B cell (primary cell): ENCODE data around the gene ACHE. TPM values are rescaled to one million over a fixed set of nuclear protein-coding genes. Genes with fewer than 3 reads are reported as not detected.

ENCODE experiments used
- ATAC-seq: fragments of 200-7000 bp; cut with Tn5 transposase; one replicate; pipeline ENCODE4 v1.10.0; 2021; ENCODE audit warnings: low read depth, mild to moderate bottlenecking, moderate number of reproducible peaks, moderate library complexity
- CTCF ChIA-PET: fragments of 350-600 bp; sonication (Branson Sonifier 250); formaldehyde crosslinking; loops from one replicate; lab custom pipeline; 2021; ENCODE audit warnings: antibody characterized with exemption, inconsistent platforms; lab: Charles Lee
- POLR2A ChIA-PET: fragments of 350-600 bp; sonication (Branson Sonifier 250); formaldehyde crosslinking; loops from one replicate; lab custom pipeline; 2021; ENCODE audit warnings: antibody characterized with exemption; lab: Charles Lee
- DNase-seq: peaks from one replicate; pipeline ENCODE4 v3.0.0; 2013
- H2AFZ ChIP-seq: 2 replicates; pipeline ENCODE4 v1.6.1; 2012; ENCODE audit warnings: mild to moderate bottlenecking, low read depth, low read length; ENCODE audit not compliant: insufficient read depth, poor library complexity, severe bottlenecking
- H3K27ac ChIP-seq, 2 donors: 1 replicate in 1 of 2; 2 replicates in 1 of 2; pipeline ENCODE4 v1.5.1; 2012 to 2013; ENCODE audit warnings: low read length in 2 of 2, mild to moderate bottlenecking in 2 of 2, moderate library complexity in 1 of 2
- H3K27me3 ChIP-seq, 4 experiments: fragments of 200-600 bp in 1 of 4; sonication (generic) in 1 of 4; replicated peaks in 1 of 4; 1 replicate in 2 of 4; 2 replicates in 2 of 4; pipeline versions ENCODE4 v1.6.1 to v1.7.0; 2013 to 2016; ENCODE audit warnings: low read length in 3 of 4, mild to moderate bottlenecking in 2 of 4, mixed read lengths in 1 of 4, moderate library complexity in 1 of 4; ENCODE audit not compliant: insufficient read depth in 4 of 4, control insufficient read depth in 3 of 4; ENCODE audit errors: control extremely low read depth in 1 of 4
- H3K36me3 ChIP-seq, 2 experiments: replicated peaks in 1 of 2; 1 replicate in 1 of 2; 2 replicates in 1 of 2; pipeline versions ENCODE4 v1.6.1 to v1.7.1; 2013; ENCODE audit warnings: low read length in 1 of 2; ENCODE audit not compliant: insufficient read depth in 2 of 2, control insufficient read depth in 1 of 2; ENCODE audit errors: control extremely low read depth in 1 of 2, extremely low read depth in 1 of 2
- H3K4me1 ChIP-seq, 2 donors: fragments of 200-600 bp in 1 of 2; sonication (generic) in 1 of 2; 1 replicate in 1 of 2; 2 replicates in 1 of 2; pipeline versions ENCODE4 v1.5.1 to v1.6.1; 2013 to 2017; ENCODE audit warnings: low read length in 2 of 2; ENCODE audit not compliant: control insufficient read depth in 2 of 2, insufficient read depth in 2 of 2
- H3K4me2 ChIP-seq: replicated peaks from 2 replicates; pipeline ENCODE3; 2012; ENCODE audit warnings: mild to moderate bottlenecking, low read depth, low read length; ENCODE audit not compliant: poor library complexity, severe bottlenecking
- H3K4me3 ChIP-seq, 5 experiments: fragments of 200-600 bp in 1 of 5; sonication (generic) in 1 of 5; 1 replicate in 3 of 5; 2 replicates in 2 of 5; pipeline versions ENCODE4 v1.5.1 to v1.7.0; 2011 to 2016; ENCODE audit warnings: low read length in 4 of 5, mild to moderate bottlenecking in 4 of 5, low read depth in 2 of 5, control low read depth in 1 of 5, moderate library complexity in 1 of 5; ENCODE audit not compliant: insufficient read depth in 1 of 5; ENCODE audit errors: control extremely low read depth in 1 of 5, extremely low read depth in 1 of 5
- H3K79me2 ChIP-seq: fragments of 200-600 bp; sonication (generic); one replicate; pipeline ENCODE4 v1.6.0; 2016; ENCODE audit warnings: low read length; ENCODE audit not compliant: control insufficient read depth, insufficient read depth
- H3K9ac ChIP-seq: fragments of 200-600 bp; sonication (generic); 2 replicates; pipeline ENCODE4 v1.6.1; 2017; ENCODE audit warnings: mild to moderate bottlenecking, low read length, moderate library complexity
- H3K9me3 ChIP-seq, 3 donors: one replicate each; pipeline versions ENCODE4 v1.6.1 to v1.7.1; 2013; ENCODE audit warnings: low read length in 2 of 3; ENCODE audit not compliant: control insufficient read depth in 2 of 3, insufficient read depth in 1 of 3; ENCODE audit errors: control extremely low read depth in 1 of 3
- H4K20me1 ChIP-seq: 2 replicates; pipeline ENCODE4 v1.6.0; 2012; ENCODE audit warnings: mild to moderate bottlenecking, low read length; ENCODE audit not compliant: insufficient read depth, control insufficient read depth, poor library complexity, severe bottlenecking
- H3K27ac Mint-ChIP-seq: one replicate; pipeline ENCODE4 v1.8.0; 2021; ENCODE audit warnings: mixed read lengths
- H3K27me3 Mint-ChIP-seq: one replicate; pipeline ENCODE4 v1.8.0; 2021; ENCODE audit warnings: mixed read lengths
- H3K4me1 Mint-ChIP-seq: one replicate; pipeline ENCODE4 v1.8.0; 2021; ENCODE audit warnings: mixed read lengths
- H3K4me3 Mint-ChIP-seq: one replicate; pipeline ENCODE4 v1.8.0; 2021; ENCODE audit warnings: mixed read lengths
- H3K9me3 Mint-ChIP-seq: one replicate; pipeline ENCODE4 v1.8.0; 2022; ENCODE audit warnings: mixed read lengths; ENCODE audit not compliant: insufficient read depth
- EZH2 ChIP-seq: IDR thresholded peaks from 2 replicates; pipeline ENCODE4 v1.6.1; 2012; ENCODE audit warnings: borderline replicate concordance, low read depth, mild to moderate bottlenecking, moderate library complexity, low read length; ENCODE audit not compliant: insufficient read depth, poor library complexity, severe bottlenecking
- WGBS: methylation state at CpG from one replicate; pipeline ENCODE4 v1.1.5; 2013; ENCODE audit warnings: missing lambda C conversion rate; ENCODE audit not compliant: insufficient coverage; 5-methylcytosine and 5-hydroxymethylcytosine counted together
- intact Hi-C: fragments of 100-400 bp; cut with micrococcal nuclease; formaldehyde crosslinking; loops from one replicate; pipeline ENCODE4 v1.10.0; 2022
- polyA plus RNA-seq: library from polyadenylated mRNA; depleted of rRNA; stranded (reverse); fragments of >200 nt; gene quantifications from 2 replicates; pipeline ENCODE4 v1.2.3, GENCODE V29; 2012
- total RNA-seq, 2 donors: library from RNA; stranded (reverse); fragments of 120-200 nt in 1 of 2; gene quantifications; 1 replicate in 1 of 2; 2 replicates in 1 of 2; pipeline versions ENCODE4 v1.2.3 to v1.2.4, GENCODE V29; 2013 to 2022
- TF ChIP-seq, protein P1 (sequence below): fragments of 200-600 bp; IDR thresholded peaks from one replicate; pipeline ENCODE4 v1.8.0; 2022; ENCODE audit warnings: antibody characterized with exemption, mild to moderate bottlenecking

Gene ACHE
- total and polyA plus RNA-seq, 2 donors (not counting 1 experiment from before 2014, with no cell fraction given), result 0.13 to 0.15 TPM

DNA sequence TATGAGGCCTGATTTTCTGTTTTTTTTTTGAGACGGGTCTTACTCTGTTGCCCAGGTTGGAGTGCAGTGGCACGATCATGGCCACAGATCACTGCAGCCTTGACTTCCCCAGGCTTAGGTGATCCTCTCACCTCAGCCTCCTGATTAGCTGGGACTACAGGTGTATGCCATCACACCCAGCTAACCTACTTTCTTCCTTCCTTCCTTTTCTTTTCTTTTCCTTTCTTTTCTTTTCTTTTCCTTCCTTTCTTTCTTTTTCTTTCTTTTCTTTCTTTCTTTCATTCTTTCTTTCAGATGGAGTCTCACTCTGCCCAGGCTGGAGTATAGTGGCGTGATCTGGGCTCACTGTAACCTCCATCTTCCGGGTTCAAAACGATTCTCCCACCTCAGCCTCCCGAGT is 17.0 kb downstream of the ACHE start:
- DNase-seq (no peak), ATAC-seq (no peak)
- Mint-ChIP-seq H3K27ac (no peak overlapping the region), H3K4me1 (peaks cover 44% of the 10 kb centered on the region), H3K27me3 (no peaks in the 10 kb centered on the region), H3K4me3 (no peak overlapping the region), H3K9me3 (no peaks in the 10 kb centered on the region)
- H3K9ac ChIP-seq, result no peak overlapping the region
- peaks cover 82% of the 10 kb centered on the region for H3K79me2 ChIP-seq
- TF ChIP-seq, protein P1, sequence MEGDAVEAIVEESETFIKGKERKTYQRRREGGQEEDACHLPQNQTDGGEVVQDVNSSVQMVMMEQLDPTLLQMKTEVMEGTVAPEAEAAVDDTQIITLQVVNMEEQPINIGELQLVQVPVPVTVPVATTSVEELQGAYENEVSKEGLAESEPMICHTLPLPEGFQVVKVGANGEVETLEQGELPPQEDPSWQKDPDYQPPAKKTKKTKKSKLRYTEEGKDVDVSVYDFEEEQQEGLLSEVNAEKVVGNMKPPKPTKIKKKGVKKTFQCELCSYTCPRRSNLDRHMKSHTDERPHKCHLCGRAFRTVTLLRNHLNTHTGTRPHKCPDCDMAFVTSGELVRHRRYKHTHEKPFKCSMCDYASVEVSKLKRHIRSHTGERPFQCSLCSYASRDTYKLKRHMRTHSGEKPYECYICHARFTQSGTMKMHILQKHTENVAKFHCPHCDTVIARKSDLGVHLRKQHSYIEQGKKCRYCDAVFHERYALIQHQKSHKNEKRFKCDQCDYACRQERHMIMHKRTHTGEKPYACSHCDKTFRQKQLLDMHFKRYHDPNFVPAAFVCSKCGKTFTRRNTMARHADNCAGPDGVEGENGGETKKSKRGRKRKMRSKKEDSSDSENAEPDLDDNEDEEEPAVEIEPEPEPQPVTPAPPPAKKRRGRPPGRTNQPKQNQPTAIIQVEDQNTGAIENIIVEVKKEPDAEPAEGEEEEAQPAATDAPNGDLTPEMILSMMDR, result no peak
- TF ChIP-seq EZH2, result no peak
- intact Hi-C loops, result no loop called here
- H3K36me3 ChIP-seq, result peaks cover 0 to 60% of the 10 kb centered on the region in 2 experiments
- 94% methylated on average over 3 of the region's 6 CpGs for WGBS
- no peak overlapping the region for H3K27ac ChIP-seq
- POLR2A ChIA-PET, result interaction anchor here (0.7 kb wide), 1 partner anchor 24 kb away, joined by 3 read pairs; no protein-coding TSS in a partner anchor
- H3K27me3 ChIP-seq, result no peaks in the 10 kb centered on the region
- H3K4me3 ChIP-seq, result no peak overlapping the region
- no peak overlapping the region for H3K4me2 ChIP-seq
- H3K9me3 ChIP-seq, result no peaks in the 10 kb centered on the region
- peaks cover 80% of the 10 kb centered on the region for H4K20me1 ChIP-seq
- H3K4me1 ChIP-seq, result peaks cover 22 to 32% of the 10 kb centered on the region in 2 donors
- H2AFZ ChIP-seq, result no peak overlapping the region
- CTCF ChIA-PET, result interaction anchor here (1.1 to 1.3 kb wide), 2 partner anchors 11 to 16 kb away, joined by 3 to 4 read pairs; partner anchors contain the start of gene UFSP1

DNA sequence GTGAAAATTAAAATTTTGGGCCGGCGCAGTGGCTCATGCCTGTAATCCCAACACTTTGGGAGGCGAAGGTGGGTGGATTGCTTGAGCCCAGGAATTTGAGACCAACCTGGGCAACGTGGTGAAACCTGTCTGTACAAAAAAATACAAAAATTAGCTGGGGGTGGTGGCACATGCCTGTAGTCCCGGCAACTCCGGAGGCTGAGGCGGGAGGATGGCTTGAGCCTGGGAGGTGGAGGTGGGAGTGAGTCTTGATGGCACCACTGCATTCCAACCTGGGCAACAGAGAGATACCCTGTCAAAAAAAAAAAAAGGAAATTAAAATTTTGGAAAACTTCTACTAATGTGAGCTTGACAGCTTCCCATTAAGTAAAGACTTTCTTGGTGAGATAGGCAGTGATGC is 17.7 kb downstream of the ACHE start:
- 98% methylated on average over 4 of the region's 7 CpGs for WGBS
- Histone ChIP-seq H3K4me3 (no peak overlapping the region), H3K4me2 (no peak overlapping the region), H3K36me3 (peaks cover 0 to 54% of the 10 kb centered on the region in 2 experiments), H4K20me1 (peaks cover 73% of the 10 kb centered on the region), H3K9me3 (no peaks in the 10 kb centered on the region), H2AFZ (no peak overlapping the region), H3K27me3 (no peaks in the 10 kb centered on the region), H3K79me2 (peaks cover 76% of the 10 kb centered on the region), H3K4me1 (peaks cover 22 to 32% of the 10 kb centered on the region in 2 donors), H3K9ac (no peak overlapping the region), H3K27ac (no peak overlapping the region)
- no peaks in the 10 kb centered on the region for H3K27me3 Mint-ChIP-seq
- intact Hi-C loops, result no loop called here
- POLR2A ChIA-PET, result interaction anchor here (0.7 to 0.8 kb wide), 2 partner anchors 12 to 25 kb away, joined by 3 read pairs; partner anchors contain the start of gene UFSP1
- H3K4me1 Mint-ChIP-seq, result peaks cover 41% of the 10 kb centered on the region
- no peak overlapping the region for H3K27ac Mint-ChIP-seq
- DNase-seq (no peak), ATAC-seq (no peak)
- H3K9me3 Mint-ChIP-seq, result no peaks in the 10 kb centered on the region
- CTCF ChIA-PET, result interaction anchor here (1.1 to 5.2 kb wide), 3 partner anchors 12 to 25 kb away, joined by 3 to 36 read pairs (median 4); partner anchors contain the start of genes SLC12A9 and UFSP1
- no peak overlapping the region for H3K4me3 Mint-ChIP-seq
- TF ChIP-seq, protein P1, result no peak
- no peak for TF ChIP-seq EZH2
